Measurements from ENCODE around the gene SPOCK1.

GRCh38 chr5:137465930-137466329 lies 33.2 kb downstream of the SPOCK1 start:
- TF ChIP-seq ZNF277 (CRISPR knock-in tag; IDR thresholded peaks at IDR 0.05; ENCODE audit: borderline replicate concordance): no peak
- TF ChIP-seq ZEB2 (IDR thresholded peaks at IDR 0.05): no peak
- TF ChIP-seq CBX3 (IDR thresholded peaks at IDR 0.05; ENCODE audit: borderline replicate concordance in 1 of 2, low read length in 2 of 2): no peak
- TF ChIP-seq ZNF639 (CRISPR knock-in tag; conservative IDR thresholded peaks at IDR 0.05 in 1 of 2, IDR thresholded peaks at IDR 0.05 in 1 of 2): no peak
- no peak for TF ChIP-seq HNRNPUL1 (IDR thresholded peaks at IDR 0.05; ENCODE audit: low read length)
